Hepatocyte (in vitro differentiated cells): ENCODE results near the gene MLLT1. TPM values are rescaled to one million over a fixed set of nuclear protein-coding genes. Genes with fewer than 3 reads are reported as not detected.
A peak's percentile ranks its signal among the peaks of the same experiment; 100 is the strongest.

Source experiments
- DNase-seq: peaks from one replicate; pipeline ENCODE4 v3.0.0-alpha.2; 2016; ENCODE audit warnings: low spot score
- H2AFZ ChIP-seq: fragments of 200-600 bp; sonication (generic); 2 replicates; pipeline ENCODE4 v1.6.0; 2016; ENCODE audit warnings: antibody characterized with exemption, mild to moderate bottlenecking
- H3K27ac ChIP-seq: fragments of 200-600 bp; sonication (generic); 2 replicates; pipeline ENCODE4 v1.5.1; 2016; ENCODE audit warnings: mild to moderate bottlenecking
- H3K27me3 ChIP-seq: fragments of 200-600 bp; sonication (generic); 2 replicates; pipeline ENCODE4 v1.6.1; 2016
- H3K36me3 ChIP-seq: fragments of 200-600 bp; sonication (generic); replicated peaks from 2 replicates; pipeline ENCODE4 v1.5.1; 2016; ENCODE audit warnings: low read depth; ENCODE audit not compliant: insufficient read depth
- H3K4me1 ChIP-seq: fragments of 200-600 bp; sonication (generic); 2 replicates; pipeline ENCODE4 v1.5.1; 2016; ENCODE audit warnings: mild to moderate bottlenecking, moderate library complexity; ENCODE audit not compliant: insufficient read depth
- H3K4me2 ChIP-seq: fragments of 200-600 bp; sonication (generic); 2 replicates; pipeline ENCODE4 v1.6.0; 2016
- H3K4me3 ChIP-seq: fragments of 200-600 bp; sonication (generic); 2 replicates; pipeline ENCODE4 v1.5.1; 2016; ENCODE audit warnings: mild to moderate bottlenecking
- H3K79me2 ChIP-seq: fragments of 200-600 bp; sonication (generic); 2 replicates; pipeline ENCODE4 v1.6.0; 2017; ENCODE audit warnings: mild to moderate bottlenecking
- H3K9me2 ChIP-seq: fragments of 200-600 bp; sonication (generic); replicated peaks from 2 replicates; pipeline ENCODE4 v1.6.0; 2017; ENCODE audit warnings: mild to moderate bottlenecking; ENCODE audit not compliant: insufficient read depth
- H3K9me3 ChIP-seq: fragments of 200-600 bp; sonication (generic); 2 replicates; pipeline ENCODE4 v1.5.1; 2016; ENCODE audit warnings: low read depth, mild to moderate bottlenecking
- H4K20me1 ChIP-seq: fragments of 200-600 bp; sonication (generic); 2 replicates; pipeline ENCODE4 v1.6.0; 2016; ENCODE audit warnings: mild to moderate bottlenecking; ENCODE audit not compliant: insufficient read depth, poor library complexity, severe bottlenecking
- EZH2 ChIP-seq: fragments of 200-600 bp; sonication (generic); IDR thresholded peaks from 2 replicates; pipeline ENCODE4 v1.6.1; 2016; ENCODE audit warnings: antibody characterized with exemption, mild to moderate bottlenecking, borderline replicate concordance
- EZH2phosphoT487 ChIP-seq: fragments of 200-600 bp; sonication (generic); IDR thresholded peaks from one replicate; pipeline ENCODE4 v1.6.1; 2018; ENCODE audit warnings: antibody characterized with exemption, mild to moderate bottlenecking, low read depth, moderate library complexity; ENCODE audit not compliant: unreplicated experiment, severe bottlenecking
- WGBS: methylation state at CpG from one replicate; pipeline ENCODE4 v1.1.6; 2016; ENCODE audit warnings: low lambda C conversion rate; ENCODE audit errors: missing lambda C conversion rate; 5-methylcytosine and 5-hydroxymethylcytosine counted together
- polyA plus RNA-seq: library from polyadenylated mRNA; unstranded; fragments of >200 nt; fragmentation: Nextera tagmentation; extraction: Ambion mirVana; gene quantifications from 2 replicates; pipeline ENCODE4 v1.2.1, GENCODE V29; 2016
- total RNA-seq: library from RNA; depleted of rRNA; stranded (reverse); fragments of >200 nt; gene quantifications from 2 replicates; pipeline ENCODE4 v1.2.3, GENCODE V29; 2014
- TF ChIP-seq, protein P1 (sequence below): fragments of 200-600 bp; sonication (generic); IDR thresholded peaks from 2 replicates; pipeline ENCODE4 v1.5.1; 2016; ENCODE audit warnings: antibody characterized with exemption, mild to moderate bottlenecking; ENCODE audit not compliant: poor library complexity

Gene MLLT1
- total and polyA plus RNA-seq, 2 experiments from 2014 or later = 17.2 to 23.3 TPM

DNA sequence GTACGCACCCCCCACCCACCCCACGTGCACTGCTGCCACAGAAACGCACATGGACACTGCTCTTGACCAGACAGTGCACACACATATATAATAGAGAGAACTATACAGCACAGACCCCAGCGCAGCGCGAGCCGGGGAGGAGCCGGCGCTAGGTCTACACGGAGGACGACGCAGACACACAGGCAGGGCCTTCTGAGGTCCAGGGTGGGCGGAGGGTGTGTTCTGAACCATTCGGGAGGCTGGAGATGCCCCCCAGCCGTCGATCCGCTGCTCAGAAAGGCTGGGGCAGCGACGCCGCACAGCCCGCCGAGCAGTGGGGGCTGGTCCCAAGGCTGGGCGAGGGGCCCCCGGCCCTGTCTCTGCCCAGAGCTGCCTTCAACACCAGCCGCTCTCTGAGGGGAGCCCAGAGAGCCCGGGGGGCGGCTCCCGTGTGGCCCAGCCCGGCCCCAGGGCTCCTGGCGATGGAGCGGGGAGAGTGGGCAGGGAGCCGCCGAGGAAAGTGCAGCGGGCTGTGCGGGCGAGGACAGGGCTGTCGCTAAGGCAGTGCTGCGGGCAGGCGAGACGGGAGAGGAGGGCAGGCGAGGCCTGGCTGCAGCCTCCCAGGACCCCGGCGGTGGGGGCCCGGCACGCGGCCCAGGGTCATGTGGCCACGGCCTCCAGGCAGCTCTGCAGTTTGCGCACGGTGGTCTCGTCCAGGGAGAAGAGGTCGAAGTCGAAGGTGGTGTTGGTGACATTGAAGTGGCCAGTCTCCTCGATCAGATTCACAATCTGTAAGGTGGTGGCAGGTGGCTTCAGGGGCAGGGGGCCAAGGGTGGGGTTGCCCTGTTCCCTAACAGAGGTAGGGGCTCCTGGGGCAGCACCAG lies 67.1 kb downstream of the MLLT1 start:
- Histone ChIP-seq H3K4me1 (peaks cover 11% of the 10 kb centered on the region), H3K4me3 (no peak overlapping the region), H3K27ac (no peak overlapping the region), H3K4me2 (no peak overlapping the region), H3K36me3 (no peaks in the 10 kb centered on the region), H3K9me3 (no peaks in the 10 kb centered on the region), H4K20me1 (no peaks in the 10 kb centered on the region), H3K27me3 (no peaks in the 10 kb centered on the region), H3K9me2 (no peaks in the 10 kb centered on the region), H3K79me2 (no peaks in the 10 kb centered on the region), H2AFZ (no peak overlapping the region)
- no peak for TF ChIP-seq EZH2
- TF ChIP-seq, protein P1, sequence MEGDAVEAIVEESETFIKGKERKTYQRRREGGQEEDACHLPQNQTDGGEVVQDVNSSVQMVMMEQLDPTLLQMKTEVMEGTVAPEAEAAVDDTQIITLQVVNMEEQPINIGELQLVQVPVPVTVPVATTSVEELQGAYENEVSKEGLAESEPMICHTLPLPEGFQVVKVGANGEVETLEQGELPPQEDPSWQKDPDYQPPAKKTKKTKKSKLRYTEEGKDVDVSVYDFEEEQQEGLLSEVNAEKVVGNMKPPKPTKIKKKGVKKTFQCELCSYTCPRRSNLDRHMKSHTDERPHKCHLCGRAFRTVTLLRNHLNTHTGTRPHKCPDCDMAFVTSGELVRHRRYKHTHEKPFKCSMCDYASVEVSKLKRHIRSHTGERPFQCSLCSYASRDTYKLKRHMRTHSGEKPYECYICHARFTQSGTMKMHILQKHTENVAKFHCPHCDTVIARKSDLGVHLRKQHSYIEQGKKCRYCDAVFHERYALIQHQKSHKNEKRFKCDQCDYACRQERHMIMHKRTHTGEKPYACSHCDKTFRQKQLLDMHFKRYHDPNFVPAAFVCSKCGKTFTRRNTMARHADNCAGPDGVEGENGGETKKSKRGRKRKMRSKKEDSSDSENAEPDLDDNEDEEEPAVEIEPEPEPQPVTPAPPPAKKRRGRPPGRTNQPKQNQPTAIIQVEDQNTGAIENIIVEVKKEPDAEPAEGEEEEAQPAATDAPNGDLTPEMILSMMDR = no peak
- TF ChIP-seq EZH2phosphoT487 = no peak
- 97% methylated on average over 47 of the region's 53 CpGs for WGBS
- DNase-seq = peak; percentile 4

DNA sequence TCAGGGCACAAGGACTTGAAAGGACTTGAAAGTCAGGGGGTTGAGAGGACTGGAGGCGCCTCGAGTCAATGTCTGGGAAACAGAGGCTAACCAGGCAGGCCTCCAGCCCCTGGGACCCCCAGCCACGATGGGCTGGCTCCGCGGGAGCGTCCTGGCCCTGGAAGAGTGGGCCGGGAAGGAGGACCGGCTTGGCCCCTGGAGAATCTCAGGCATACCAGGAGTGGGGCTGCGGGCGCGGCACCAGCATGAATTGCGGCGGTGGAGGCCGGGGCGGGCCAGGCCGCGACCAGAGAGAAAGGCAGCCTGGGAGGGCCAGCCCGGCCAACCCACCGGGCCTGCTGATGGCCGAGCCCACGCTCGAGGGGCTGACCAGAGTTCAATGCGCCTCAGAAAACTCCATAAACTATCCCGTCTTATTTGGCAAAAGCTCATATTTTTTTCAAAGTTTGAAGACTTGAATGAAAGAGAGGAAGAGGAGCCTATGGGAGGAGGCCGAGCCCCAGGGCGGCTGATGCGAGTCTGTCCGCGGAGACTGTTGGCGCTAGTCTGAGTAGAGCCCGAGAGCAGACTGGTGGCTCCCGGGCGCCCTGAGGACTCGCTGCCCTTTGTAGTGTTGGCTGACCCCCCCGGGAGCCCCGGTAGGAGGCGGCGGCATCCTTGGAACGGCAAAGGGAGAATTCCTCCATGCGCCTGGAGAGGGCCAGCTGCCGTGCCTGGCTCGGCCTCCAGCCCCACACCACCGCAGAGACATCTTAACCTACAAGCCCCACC lies 68.0 kb downstream of the MLLT1 start:
- H3K79me2 ChIP-seq = no peaks in the 10 kb centered on the region
- WGBS = 95% methylated on average over 39 of the region's 43 CpGs
- TF ChIP-seq, protein P1 = no peak
- TF ChIP-seq EZH2 (no peak), EZH2phosphoT487 (no peak)
- H3K4me2 ChIP-seq = no peak overlapping the region
- H3K4me1 ChIP-seq = peaks cover 4% of the 10 kb centered on the region
- H3K27me3 ChIP-seq = no peaks in the 10 kb centered on the region
- H3K4me3 ChIP-seq = no peak overlapping the region
- no peaks in the 10 kb centered on the region for H4K20me1 ChIP-seq
- no peaks in the 10 kb centered on the region for H3K9me2 ChIP-seq
- H3K27ac ChIP-seq = no peak overlapping the region
- no peaks in the 10 kb centered on the region for H3K9me3 ChIP-seq
- no peak overlapping the region for H2AFZ ChIP-seq
- H3K36me3 ChIP-seq = no peaks in the 10 kb centered on the region
- DNase-seq = peak; percentile 3

DNA sequence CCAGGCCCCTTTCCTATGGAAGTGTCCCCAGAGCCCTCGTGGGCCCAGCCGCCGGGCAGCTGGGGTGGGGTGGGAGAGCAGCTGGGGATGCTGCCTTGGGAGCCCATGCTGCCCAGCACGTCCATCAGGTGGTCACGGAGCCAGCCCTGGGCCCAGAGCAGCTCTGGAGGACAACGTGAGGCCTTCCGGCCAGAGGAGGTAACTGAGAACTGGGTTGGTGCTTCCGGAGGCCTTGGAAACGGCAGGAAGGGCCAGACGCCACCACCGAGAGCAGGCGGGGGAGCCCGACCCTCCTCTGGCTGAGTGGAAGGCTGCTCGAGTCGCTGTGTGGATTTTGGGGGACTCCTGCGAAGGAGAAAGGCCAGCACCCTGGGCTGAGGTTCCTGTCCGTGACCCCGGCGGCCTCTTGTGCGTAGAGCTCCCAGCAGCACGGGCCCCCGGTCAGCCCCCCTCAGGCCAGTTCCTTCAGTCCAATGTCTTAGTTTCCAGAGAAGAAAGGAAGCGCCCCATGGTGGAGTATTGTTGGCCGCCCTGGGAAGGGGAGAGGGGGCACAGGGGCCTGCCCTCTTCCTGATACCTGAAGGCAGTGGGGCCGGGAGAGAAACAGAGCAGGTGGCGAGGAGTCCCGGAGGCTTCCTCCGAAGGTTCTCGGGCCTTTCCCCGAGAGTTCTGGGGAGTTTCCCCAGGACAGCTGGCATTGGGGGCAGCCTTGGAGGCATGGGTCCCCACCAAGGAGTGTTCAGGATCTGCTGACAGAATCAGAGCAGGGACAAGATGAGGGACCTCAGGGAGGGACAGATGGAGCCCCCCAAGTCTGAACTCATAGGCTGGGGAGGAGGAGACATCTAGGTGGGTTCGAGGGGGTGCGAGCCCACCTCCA lies 68.8 kb downstream of the MLLT1 start:
- Histone ChIP-seq H3K9me2 (no peaks in the 10 kb centered on the region), H3K4me1 (no peaks in the 10 kb centered on the region), H2AFZ (no peak overlapping the region), H3K4me3 (no peak overlapping the region), H3K36me3 (no peaks in the 10 kb centered on the region), H3K4me2 (no peak overlapping the region), H4K20me1 (no peaks in the 10 kb centered on the region), H3K9me3 (no peaks in the 10 kb centered on the region), H3K27me3 (no peaks in the 10 kb centered on the region), H3K27ac (no peak overlapping the region), H3K79me2 (no peaks in the 10 kb centered on the region)
- TF ChIP-seq, protein P1 = no peak
- TF ChIP-seq EZH2 = no peak
- DNase-seq = no peak
- 95% methylated on average over 31 of the region's 32 CpGs for WGBS
